Fibroblast of lung (primary cell): ENCODE data around the gene NBR1. TPM values are rescaled to one million over a fixed set of nuclear protein-coding genes. Genes with fewer than 3 reads are reported as not detected.

Experiments used
- DNase-seq, 2 donors: peaks; one replicate each; pipeline versions ENCODE4 v3.0.0 to v3.0.0-alpha.2; 2010; ENCODE audit warnings: low read depth in 2 of 2
- H2AFZ ChIP-seq: 2 replicates; pipeline ENCODE4 v1.5.1; 2012; ENCODE audit warnings: low read length, control low read depth, inconsistent platforms
- H3K27ac ChIP-seq: 2 replicates; pipeline ENCODE4 v1.5.1; 2011; ENCODE audit warnings: low read length, control low read depth; ENCODE audit not compliant: insufficient read depth
- H3K27me3 ChIP-seq: 2 replicates; pipeline ENCODE4 v1.5.1; 2011; ENCODE audit warnings: mild to moderate bottlenecking, low read length; ENCODE audit not compliant: control insufficient read depth, insufficient read depth
- H3K36me3 ChIP-seq: 2 replicates; pipeline ENCODE4 v1.5.1; 2011; ENCODE audit warnings: low read length; ENCODE audit not compliant: control insufficient read depth, insufficient read depth
- H3K4me1 ChIP-seq: 2 replicates; pipeline ENCODE4 v1.5.1; 2011; ENCODE audit warnings: low read length; ENCODE audit not compliant: control insufficient read depth, insufficient read depth; ENCODE audit errors: extremely low read depth
- H3K4me2 ChIP-seq: 2 replicates; pipeline ENCODE4 v1.5.1; 2011; ENCODE audit warnings: low read length, control low read depth; ENCODE audit not compliant: insufficient read depth; ENCODE audit errors: extremely low read depth
- H3K4me3 ChIP-seq, 4 experiments: fragments of 200-600 bp in 1 of 4; sonication (generic) in 1 of 4; replicated peaks in 1 of 4; 2 replicates each; pipeline ENCODE4 v1.5.1; 2011 to 2016; ENCODE audit warnings: low read length in 4 of 4, low read depth in 3 of 4, mild to moderate bottlenecking in 3 of 4, control low read depth in 2 of 4, inconsistent platforms in 1 of 4, mixed read lengths in 1 of 4; ENCODE audit not compliant: insufficient read depth in 1 of 4; ENCODE audit errors: control extremely low read depth in 1 of 4
- H3K79me2 ChIP-seq: 2 replicates; pipeline ENCODE4 v1.5.1; 2012; ENCODE audit warnings: mild to moderate bottlenecking, low read length, inconsistent platforms; ENCODE audit not compliant: control insufficient read depth, insufficient read depth
- H3K9ac ChIP-seq: 2 replicates; pipeline ENCODE4 v1.5.1; 2011; ENCODE audit warnings: mild to moderate bottlenecking, low read length, control low read depth; ENCODE audit not compliant: insufficient read depth
- H3K9me3 ChIP-seq: 2 replicates; pipeline ENCODE4 v1.5.1; 2012; ENCODE audit warnings: low read depth, low read length; ENCODE audit not compliant: control insufficient read depth, insufficient read depth
- H4K20me1 ChIP-seq: 2 replicates; pipeline ENCODE4 v1.5.1; 2011; ENCODE audit warnings: low read length; ENCODE audit not compliant: control insufficient read depth, insufficient read depth; ENCODE audit errors: extremely low read depth
- EZH2 ChIP-seq: IDR thresholded peaks from 2 replicates; pipeline ENCODE4 v1.5.1; 2012; ENCODE audit warnings: low read length, control low read depth, mild to moderate bottlenecking; ENCODE audit errors: missing control alignments
- polyA plus RNA-seq, 2 donors: library from polyadenylated mRNA; depleted of rRNA in 1 of 2; stranded (reverse) in 1 of 2; unstranded in 1 of 2; fragments of >200 nt; gene quantifications; 2 replicates each; pipeline ENCODE4 v1.2.1, GENCODE V29; 2011 to 2012; ENCODE audit warnings: missing spikeins in 1 of 2
- total RNA-seq: library from RNA; depleted of rRNA; stranded (reverse); fragments of >200 nt; gene quantifications from 2 replicates; pipeline ENCODE4 v1.2.1, GENCODE V29; 2014
- TF ChIP-seq, protein P1 (sequence below), 2 donors: IDR thresholded peaks in 1 of 2; conservative IDR thresholded peaks in 1 of 2; 1 replicate in 1 of 2; 2 replicates in 1 of 2; pipeline ENCODE4 v1.5.1; 2011 to 2012; ENCODE audit warnings: low read length in 2 of 2, control low read depth in 1 of 2, inconsistent platforms in 1 of 2, low read depth in 1 of 2, mild to moderate bottlenecking in 1 of 2

The NBR1 gene
- total and polyA plus RNA-seq, 2 donors (not counting 1 experiment from before 2014, with no cell fraction given): 91.8 to 134 TPM

DNA sequence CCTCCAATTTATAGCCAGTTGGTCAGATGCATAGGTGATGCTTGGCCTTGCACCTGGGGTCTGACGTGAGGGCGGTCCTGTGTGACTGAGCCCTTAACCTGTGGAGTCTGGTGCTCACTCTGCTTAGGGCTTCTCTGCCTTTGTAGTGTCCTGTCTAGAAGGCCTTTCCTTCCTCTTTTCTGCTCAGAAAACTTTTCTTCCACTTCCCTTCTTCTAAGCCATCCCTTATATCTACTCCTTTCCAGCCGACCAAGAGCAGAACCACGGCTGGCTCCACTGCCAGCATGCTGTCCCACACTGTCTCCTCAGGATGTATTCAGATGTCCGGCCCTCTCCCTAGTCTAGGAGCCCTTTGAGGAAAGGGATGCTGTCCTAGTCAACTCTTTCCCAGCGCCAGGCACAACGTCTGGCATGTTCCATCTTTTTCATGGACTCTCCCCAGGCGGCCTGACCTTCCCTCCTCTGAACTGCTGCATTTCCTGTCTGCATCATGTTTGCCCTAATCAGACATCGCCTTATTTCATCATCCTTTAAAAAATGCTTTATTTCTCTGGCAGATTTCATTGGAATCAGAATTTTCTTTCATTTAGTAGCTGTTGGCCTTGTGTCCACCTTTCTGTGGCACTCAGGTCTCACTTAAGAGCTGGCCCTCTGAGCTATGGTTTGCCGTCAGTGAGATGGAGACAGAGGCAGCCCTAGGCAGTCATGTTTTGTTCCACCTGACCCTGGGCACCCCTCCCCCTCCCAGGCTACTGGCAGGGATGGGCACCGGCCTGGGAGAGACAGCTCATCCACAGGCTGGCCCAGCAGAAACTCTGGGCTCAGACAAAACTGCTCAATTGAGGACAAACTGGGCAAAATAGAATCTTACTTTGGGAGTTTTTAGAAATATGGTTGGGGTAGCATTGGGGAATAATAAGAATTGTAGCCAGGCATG, 30.4 kb upstream of the NBR1 start:
- TF ChIP-seq EZH2: no peak
- TF ChIP-seq, protein P1, sequence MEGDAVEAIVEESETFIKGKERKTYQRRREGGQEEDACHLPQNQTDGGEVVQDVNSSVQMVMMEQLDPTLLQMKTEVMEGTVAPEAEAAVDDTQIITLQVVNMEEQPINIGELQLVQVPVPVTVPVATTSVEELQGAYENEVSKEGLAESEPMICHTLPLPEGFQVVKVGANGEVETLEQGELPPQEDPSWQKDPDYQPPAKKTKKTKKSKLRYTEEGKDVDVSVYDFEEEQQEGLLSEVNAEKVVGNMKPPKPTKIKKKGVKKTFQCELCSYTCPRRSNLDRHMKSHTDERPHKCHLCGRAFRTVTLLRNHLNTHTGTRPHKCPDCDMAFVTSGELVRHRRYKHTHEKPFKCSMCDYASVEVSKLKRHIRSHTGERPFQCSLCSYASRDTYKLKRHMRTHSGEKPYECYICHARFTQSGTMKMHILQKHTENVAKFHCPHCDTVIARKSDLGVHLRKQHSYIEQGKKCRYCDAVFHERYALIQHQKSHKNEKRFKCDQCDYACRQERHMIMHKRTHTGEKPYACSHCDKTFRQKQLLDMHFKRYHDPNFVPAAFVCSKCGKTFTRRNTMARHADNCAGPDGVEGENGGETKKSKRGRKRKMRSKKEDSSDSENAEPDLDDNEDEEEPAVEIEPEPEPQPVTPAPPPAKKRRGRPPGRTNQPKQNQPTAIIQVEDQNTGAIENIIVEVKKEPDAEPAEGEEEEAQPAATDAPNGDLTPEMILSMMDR (conservative IDR thresholded peaks at IDR 0.05 in 1 of 2, IDR thresholded peaks at IDR 0.05 in 1 of 2; ENCODE audit: low read depth in 1 of 2, low read length in 2 of 2): no peak
- H3K36me3 ChIP-seq: no peaks in the 10 kb centered on the region
- no peak overlapping the region for H3K4me3 ChIP-seq
- no peaks in the 10 kb centered on the region for H4K20me1 ChIP-seq
- no peak overlapping the region for H3K27ac ChIP-seq
- no peaks in the 10 kb centered on the region for H3K79me2 ChIP-seq
- DNase-seq: no peak
- H3K9me3 ChIP-seq: no peaks in the 10 kb centered on the region
- no peak overlapping the region for H2AFZ ChIP-seq
- no peaks in the 10 kb centered on the region for H3K4me1 ChIP-seq
- H3K27me3 ChIP-seq: no peaks in the 10 kb centered on the region
- no peak overlapping the region for H3K4me2 ChIP-seq
- no peak overlapping the region for H3K9ac ChIP-seq

- no peak overlapping the region for H3K27ac ChIP-seq
- DNase-seq: no peak
- no peaks in the 10 kb centered on the region for H3K9me3 ChIP-seq
- no peak overlapping the region for H3K4me3 ChIP-seq
- H3K79me2 ChIP-seq: no peaks in the 10 kb centered on the region
- H2AFZ ChIP-seq: no peak overlapping the region
- H3K4me1 ChIP-seq: no peaks in the 10 kb centered on the region
- no peak overlapping the region for H3K9ac ChIP-seq
- no peaks in the 10 kb centered on the region for H3K36me3 ChIP-seq
- H4K20me1 ChIP-seq: no peaks in the 10 kb centered on the region
- no peak overlapping the region for H3K4me2 ChIP-seq
- H3K27me3 ChIP-seq: no peaks in the 10 kb centered on the region
- TF ChIP-seq, protein P1 (conservative IDR thresholded peaks at IDR 0.05 in 1 of 2, IDR thresholded peaks at IDR 0.05 in 1 of 2; ENCODE audit: low read depth in 1 of 2, low read length in 2 of 2): no peak
These were observed 28.9 kb upstream of the NBR1 start for GRCh38 chr17:43142153-43142552.

GRCh38 chr17:43143201-43143600, 27.8 kb upstream of the NBR1 start:
- H3K27me3 ChIP-seq: no peaks in the 10 kb centered on the region
- DNase-seq: peak in 1 of 2 donors; percentile 12
- H3K27ac ChIP-seq: no peak overlapping the region
- no peaks in the 10 kb centered on the region for H3K4me1 ChIP-seq
- no peak overlapping the region for H3K4me3 ChIP-seq
- H4K20me1 ChIP-seq: no peaks in the 10 kb centered on the region
- TF ChIP-seq, protein P1 (conservative IDR thresholded peaks at IDR 0.05 in 1 of 2, IDR thresholded peaks at IDR 0.05 in 1 of 2; ENCODE audit: low read depth in 1 of 2, low read length in 2 of 2): no peak
- TF ChIP-seq EZH2: no peak
- H3K9ac ChIP-seq: no peak overlapping the region
- H3K4me2 ChIP-seq: no peak overlapping the region
- no peak overlapping the region for H2AFZ ChIP-seq
- no peaks in the 10 kb centered on the region for H3K9me3 ChIP-seq
- no peaks in the 10 kb centered on the region for H3K79me2 ChIP-seq
- H3K36me3 ChIP-seq: no peaks in the 10 kb centered on the region
